Neural progenitor cell (in vitro differentiated cells): ENCODE results near the gene METTL16. TPM values are rescaled to one million over a fixed set of nuclear protein-coding genes. Genes with fewer than 3 reads are reported as not detected.
A peak's percentile ranks its signal among the peaks of the same experiment; 100 is the strongest.

Source experiments
- DNase-seq: peaks from one replicate; pipeline ENCODE4 v3.0.0-alpha.2; 2016; ENCODE audit warnings: low spot score
- H2AFZ ChIP-seq: fragments of 200-600 bp; sonication (generic); replicated peaks from 2 replicates; pipeline ENCODE4 v1.6.1; 2016; ENCODE audit warnings: antibody characterized with exemption
- H3F3A ChIP-seq: fragments of 200-600 bp; sonication (generic); 2 replicates; pipeline ENCODE4 v1.6.1; 2016; ENCODE audit warnings: antibody characterized with exemption, low read depth
- H3K27ac ChIP-seq: fragments of 200-600 bp; sonication (generic); 2 replicates; pipeline ENCODE4 v1.5.1; 2016; ENCODE audit warnings: mild to moderate bottlenecking
- H3K27me3 ChIP-seq: fragments of 200-600 bp; sonication (generic); 2 replicates; pipeline ENCODE4 v1.6.1; 2016; ENCODE audit warnings: mild to moderate bottlenecking, moderate library complexity
- H3K36me3 ChIP-seq: fragments of 200-600 bp; sonication (generic); 2 replicates; pipeline ENCODE4 v1.5.1; 2016
- H3K4me1 ChIP-seq: fragments of 200-600 bp; sonication (generic); 2 replicates; pipeline ENCODE4 v1.6.1; 2016; ENCODE audit warnings: mixed run types
- H3K4me2 ChIP-seq: fragments of 200-600 bp; sonication (generic); 2 replicates; pipeline ENCODE4 v1.6.1; 2016
- H3K4me3 ChIP-seq: fragments of 200-600 bp; sonication (generic); 2 replicates; pipeline ENCODE4 v1.5.1; 2016
- H3K79me2 ChIP-seq: fragments of 200-600 bp; sonication (generic); 2 replicates; pipeline ENCODE4 v1.6.1; 2016; ENCODE audit warnings: low read depth
- H3K9ac ChIP-seq: fragments of 200-600 bp; sonication (generic); 2 replicates; pipeline ENCODE4 v1.6.1; 2016
- H3K9me3 ChIP-seq: fragments of 200-600 bp; sonication (generic); 2 replicates; pipeline ENCODE4 v1.5.1; 2016; ENCODE audit warnings: low read depth
- H4K20me1 ChIP-seq: fragments of 200-600 bp; sonication (generic); 2 replicates; pipeline ENCODE4 v1.6.1; 2016; ENCODE audit warnings: low read depth
- H3K27ac Mint-ChIP-seq: 3 replicates; pipeline ENCODE4 v1.8.0; 2021; ENCODE audit warnings: mixed read lengths
- H3K27me3 Mint-ChIP-seq: 2 replicates; pipeline ENCODE4 v1.8.0; 2022; ENCODE audit warnings: low read depth, mild to moderate bottlenecking, inconsistent platforms, moderate library complexity, mixed read lengths; ENCODE audit not compliant: insufficient read depth
- H3K36me3 Mint-ChIP-seq: 3 replicates; pipeline ENCODE4 v1.8.0; 2021; ENCODE audit warnings: mixed read lengths
- H3K4me1 Mint-ChIP-seq: 3 replicates; pipeline ENCODE4 v1.8.0; 2021; ENCODE audit warnings: mixed read lengths
- H3K4me3 Mint-ChIP-seq: 3 replicates; pipeline ENCODE4 v1.8.0; 2021; ENCODE audit warnings: mild to moderate bottlenecking, moderate library complexity, mixed read lengths
- H3K9me3 Mint-ChIP-seq: 3 replicates; pipeline ENCODE4 v1.8.0; 2020; ENCODE audit warnings: mixed read lengths
- CTCF ChIP-seq: fragments of 200-600 bp; sonication (generic); IDR thresholded peaks from 2 replicates; pipeline ENCODE4 v1.5.1; 2017; ENCODE audit warnings: antibody characterized with exemption, mild to moderate bottlenecking
- EZH2 ChIP-seq: fragments of 200-600 bp; sonication (generic); IDR thresholded peaks from 2 replicates; pipeline ENCODE4 v1.6.1; 2017; ENCODE audit warnings: antibody characterized with exemption, mild to moderate bottlenecking, moderate library complexity
- EZH2phosphoT487 ChIP-seq: fragments of 200-600 bp; sonication (generic); IDR thresholded peaks from 2 replicates; pipeline ENCODE4 v1.6.1; 2017; ENCODE audit warnings: antibody characterized with exemption
- total RNA-seq: library from RNA; depleted of rRNA; stranded (reverse); fragments of >200 nt; gene quantifications from 2 replicates; pipeline ENCODE4 v1.2.3, GENCODE V29; 2015; ENCODE audit warnings: low replicate concordance

The METTL16 gene
- total RNA-seq, 1 donor from 2014 or later = 40.0 TPM

GRCh38 chr17:2517539-2517938 is 5.9 kb upstream of the METTL16 start:
- no peak overlapping the region for H2AFZ ChIP-seq
- DNase-seq = no peak

GRCh38 chr17:2511138-2511461 is 588 bp downstream of the METTL16 start:
- TF ChIP-seq EZH2 (no peak), CTCF (no peak), EZH2phosphoT487 (no peak)
- H2AFZ ChIP-seq = no peak overlapping the region
- no peaks in the 10 kb centered on the region for H4K20me1 ChIP-seq
- H3K27me3 ChIP-seq = no peaks in the 10 kb centered on the region
- H3K27ac ChIP-seq = peak overlapping the region; percentile 98
- no peaks in the 10 kb centered on the region for H3K9me3 ChIP-seq
- peaks cover 23% of the 10 kb centered on the region for H3F3A ChIP-seq
- peak overlapping the region; percentile 75 for H3K4me3 ChIP-seq
- no peaks in the 10 kb centered on the region for H3K27me3 Mint-ChIP-seq
- peak overlapping the region; percentile 93 for H3K9ac ChIP-seq
- peaks cover 16% of the 10 kb centered on the region for H3K36me3 Mint-ChIP-seq
- no peak overlapping the region for H3K4me3 Mint-ChIP-seq
- H3K4me1 ChIP-seq = peaks cover 8% of the 10 kb centered on the region
- H3K4me2 ChIP-seq = peak overlapping the region; percentile 95
- peaks cover 57% of the 10 kb centered on the region for H3K79me2 ChIP-seq
- no peak overlapping the region for H3K27ac Mint-ChIP-seq
- H3K9me3 Mint-ChIP-seq = peaks cover 7% of the 10 kb centered on the region
- peaks cover 8% of the 10 kb centered on the region for H3K4me1 Mint-ChIP-seq
- no peaks in the 10 kb centered on the region for H3K36me3 ChIP-seq
- no peak for DNase-seq

More at GRCh38 chr17:2517539-2517938, 5.9 kb upstream of the METTL16 start:
- Histone ChIP-seq H3K79me2 (peaks cover 4% of the 10 kb centered on the region), H4K20me1 (no peaks in the 10 kb centered on the region), H3K9ac (no peak overlapping the region), H3K4me1 (no peaks in the 10 kb centered on the region), H3K9me3 (no peaks in the 10 kb centered on the region), H3K4me3 (no peak overlapping the region), H3K4me2 (no peak overlapping the region), H3K36me3 (no peaks in the 10 kb centered on the region), H3K27ac (no peak overlapping the region), H3F3A (peaks cover 14% of the 10 kb centered on the region), H3K27me3 (no peaks in the 10 kb centered on the region)
- Mint-ChIP-seq H3K4me3 (no peak overlapping the region), H3K36me3 (no peaks in the 10 kb centered on the region), H3K9me3 (no peaks in the 10 kb centered on the region), H3K27ac (no peak overlapping the region), H3K27me3 (peaks cover 5% of the 10 kb centered on the region), H3K4me1 (peaks cover 10% of the 10 kb centered on the region)
- TF ChIP-seq CTCF = no peak
- no peak for TF ChIP-seq EZH2phosphoT487
- TF ChIP-seq EZH2 = no peak

- Mint-ChIP-seq H3K27ac (peak overlapping the region; percentile 69), H3K9me3 (peaks cover 12% of the 10 kb centered on the region)
These were observed 1.1 kb downstream of the METTL16 start for GRCh38 chr17:2510559-2510958.

More at GRCh38 chr17:2510559-2510958, 1.1 kb downstream of the METTL16 start:
- peaks cover 63% of the 10 kb centered on the region for H3K79me2 ChIP-seq
- H3K27ac ChIP-seq = peak overlapping the region; percentile 98
- no peaks in the 10 kb centered on the region for H3K9me3 ChIP-seq
- H3K4me2 ChIP-seq = peak overlapping the region; percentile 95
- no peak for DNase-seq
- H3K4me1 Mint-ChIP-seq = peaks cover 8% of the 10 kb centered on the region
- H3K27me3 ChIP-seq = no peaks in the 10 kb centered on the region
- peaks cover 23% of the 10 kb centered on the region for H3F3A ChIP-seq
- no peak overlapping the region for H2AFZ ChIP-seq
- TF ChIP-seq EZH2 = no peak
- TF ChIP-seq EZH2phosphoT487 = no peak
- TF ChIP-seq CTCF = no peak
- no peaks in the 10 kb centered on the region for H4K20me1 ChIP-seq
- H3K36me3 Mint-ChIP-seq = peaks cover 21% of the 10 kb centered on the region
- H3K27me3 Mint-ChIP-seq = no peaks in the 10 kb centered on the region
- H3K9ac ChIP-seq = peak overlapping the region; percentile 93
- no peaks in the 10 kb centered on the region for H3K36me3 ChIP-seq
- no peak overlapping the region for H3K4me3 Mint-ChIP-seq
- H3K4me3 ChIP-seq = peak overlapping the region; percentile 75
- H3K4me1 ChIP-seq = peaks cover 8% of the 10 kb centered on the region
